HG03060 (cell line): ENCODE data around the gene PFN1.

ENCODE experiments used
- ATAC-seq: cut with Tn5 transposase; IDR thresholded peaks from one replicate; pipeline ENCODE4 v1.9.1; 2021; ENCODE audit warnings: low read depth, moderate number of reproducible peaks; ENCODE audit not compliant: unreplicated experiment

PFN1 gene

GRCh38 chr17:4968486-4969046 is 20.2 kb upstream of the PFN1 start:
- ATAC-seq, result no peak

DNA sequence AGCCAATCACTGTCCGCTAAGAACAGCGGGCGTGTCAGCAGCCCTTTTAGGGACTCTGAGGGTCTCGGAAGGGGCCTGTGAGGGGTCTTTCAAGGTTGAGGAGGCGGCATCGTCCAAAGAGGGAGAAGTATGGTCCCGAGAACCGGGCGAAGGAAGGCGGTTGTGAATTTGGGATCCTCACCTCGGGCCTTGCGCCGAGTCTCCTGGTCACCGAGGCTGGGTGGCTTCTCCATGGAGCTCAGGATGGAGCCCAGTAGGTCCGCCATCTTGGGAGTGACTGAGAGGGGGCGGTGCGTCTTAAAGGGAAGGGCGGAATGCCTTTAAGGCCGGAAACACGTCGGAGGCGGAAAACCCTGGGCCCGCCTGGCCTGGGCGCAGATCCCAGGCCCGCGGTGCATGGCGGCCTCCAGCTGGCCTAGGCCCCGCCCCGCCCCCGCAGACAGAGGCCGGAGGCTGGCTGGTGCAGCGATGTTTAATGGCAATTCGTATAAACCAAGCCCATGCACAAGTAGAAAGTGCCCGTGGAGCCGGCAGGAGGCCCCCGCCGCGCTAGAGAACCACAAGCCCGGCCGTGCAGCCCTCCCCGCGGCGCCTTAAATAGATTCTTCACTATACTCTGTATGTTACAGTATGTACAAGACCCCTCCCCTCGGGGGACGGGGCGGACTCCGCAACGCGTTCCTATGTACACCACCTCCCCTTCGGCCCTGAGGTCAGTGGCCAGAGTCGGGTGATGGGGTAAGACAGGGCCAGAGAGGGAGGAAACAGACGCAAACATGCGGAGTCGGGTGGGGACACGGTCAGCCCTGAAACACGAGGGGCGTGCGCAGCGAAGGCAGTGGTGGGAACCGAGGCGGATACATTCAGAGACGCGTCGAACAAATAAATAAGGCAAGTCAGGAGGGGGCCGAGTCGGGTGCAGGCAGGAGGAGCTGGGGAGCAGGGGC is 19.5 kb upstream of the PFN1 start, which contains the start of gene SPAG7:
SPAG7 (minus strand) TSS at position 279 of the 947 bp plus-strand sequence; CDS start at position 266, 13 bp downstream.
- peak; percentile 48 for ATAC-seq

- peak; percentile 73 for ATAC-seq
Measured at GRCh38 chr17:4966844-4967538, 18.7 kb upstream of the PFN1 start.

DNA sequence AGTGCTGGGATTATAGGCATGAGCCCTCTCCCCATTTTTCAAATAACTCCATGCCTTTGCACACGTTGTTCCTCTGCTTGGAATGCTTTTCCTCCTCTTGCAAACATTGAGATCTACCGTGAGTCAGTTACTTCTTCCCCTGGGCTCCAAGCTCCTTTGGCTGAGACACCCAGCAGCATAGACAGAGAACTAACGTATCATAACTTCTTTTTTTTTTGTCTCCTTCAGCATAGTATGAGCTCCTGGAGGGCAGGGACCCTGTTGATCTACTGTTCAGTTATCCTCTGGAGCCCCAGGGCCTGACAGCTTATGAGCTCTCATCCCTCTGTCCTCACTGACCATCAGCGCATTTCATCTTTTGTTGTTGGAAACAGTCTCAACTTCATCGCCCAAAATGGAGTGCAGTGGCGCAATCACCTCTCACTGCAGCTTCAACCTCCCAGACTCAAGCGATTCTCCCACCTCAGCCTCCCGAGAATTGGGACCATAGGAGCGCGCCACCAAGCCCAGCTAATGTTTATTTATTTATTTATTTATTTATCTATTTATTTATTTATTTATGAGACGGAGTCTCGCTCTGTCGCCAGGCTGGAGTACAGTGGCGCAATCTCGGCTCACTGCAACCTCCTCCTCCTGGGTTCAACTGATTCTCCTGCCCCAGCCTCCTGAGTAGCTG is 17.1 kb upstream of the PFN1 start:
- ATAC-seq, result no peak

- no peak for ATAC-seq
Measured at GRCh38 chr17:4960279-4960922, 12.1 kb upstream of the PFN1 start.

- ATAC-seq, result no peak
Measured at GRCh38 chr17:4959261-4959965, 11.1 kb upstream of the PFN1 start.

DNA sequence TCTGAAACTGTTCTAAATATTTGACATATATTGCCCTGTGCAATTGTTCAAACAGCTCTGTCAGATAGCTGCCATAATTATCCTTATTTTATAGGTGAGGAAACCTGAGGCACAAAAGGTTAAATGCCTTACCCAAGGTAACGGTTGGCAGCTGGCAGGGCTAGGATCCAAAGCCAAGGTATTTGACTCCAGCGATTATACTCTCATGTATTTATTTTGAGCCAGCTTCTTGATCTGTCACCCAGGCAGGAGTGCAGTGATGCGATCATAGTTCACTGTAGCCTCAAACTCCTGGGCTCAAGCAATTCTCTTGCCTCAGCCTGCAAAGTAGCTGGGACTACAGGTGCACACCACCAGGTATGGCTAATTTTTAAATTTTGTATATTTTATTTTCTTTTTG is 9.8 kb upstream of the PFN1 start:
- no peak for ATAC-seq

DNA sequence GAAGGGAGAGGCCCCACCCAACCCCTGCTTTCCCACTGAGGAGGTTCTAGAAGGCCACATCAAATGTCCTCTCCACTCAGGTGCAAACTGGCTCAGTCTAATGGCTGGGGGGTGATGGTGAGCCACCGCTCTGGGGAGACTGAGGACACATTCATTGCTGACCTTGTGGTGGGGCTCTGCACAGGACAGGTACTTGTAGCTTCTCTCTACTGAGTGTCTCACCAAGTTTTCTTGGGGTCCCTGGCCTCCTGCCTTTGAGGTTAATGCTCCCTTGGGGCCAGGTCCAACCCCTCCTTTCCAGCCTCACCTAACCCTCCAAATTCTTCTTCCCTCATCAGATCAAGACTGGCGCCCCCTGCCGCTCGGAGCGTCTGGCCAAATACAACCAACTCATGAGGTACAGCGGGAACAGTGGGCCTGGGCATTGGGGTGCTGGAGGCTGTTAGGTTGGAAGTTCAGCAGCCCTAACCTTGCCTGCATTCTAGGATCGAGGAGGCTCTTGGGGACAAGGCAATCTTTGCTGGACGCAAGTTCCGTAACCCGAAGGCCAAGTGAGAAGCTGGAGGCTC is 8.2 kb upstream of the PFN1 start:
- ATAC-seq, result no peak

- no peak for ATAC-seq
Measured at GRCh38 chr17:4955091-4955490, 6.8 kb upstream of the PFN1 start.

GRCh38 chr17:4953451-4953961 is 5.2 kb upstream of the PFN1 start:
- ATAC-seq, result no peak

DNA sequence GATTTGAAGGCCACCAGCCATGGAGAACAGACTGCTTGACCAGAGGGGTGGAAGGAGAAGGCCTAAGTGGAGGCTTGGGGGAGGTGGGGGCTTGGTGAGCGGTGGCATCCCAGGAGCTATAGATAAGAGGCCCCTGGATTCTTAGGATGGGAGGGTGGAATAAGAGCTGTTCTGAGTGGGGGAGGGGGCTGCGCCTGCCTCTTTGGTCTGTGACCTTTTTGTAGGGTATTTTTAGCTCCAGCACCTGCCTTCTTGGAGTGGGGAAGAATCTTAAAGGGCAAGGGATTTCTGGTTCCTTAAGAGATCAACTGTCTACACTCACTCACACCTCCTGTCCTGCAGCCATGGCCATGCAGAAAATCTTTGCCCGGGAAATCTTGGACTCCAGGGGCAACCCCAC is 3.2 kb upstream of the PFN1 start:
- ATAC-seq, result no peak

GRCh38 chr17:4950746-4951204 is 2.4 kb upstream of the PFN1 start, which contains the start of gene ENO3:
ENO3 (plus strand) TSS chr17:4951119; CDS start chr17:4951830, 711 bp downstream.
- no peak for ATAC-seq

DNA sequence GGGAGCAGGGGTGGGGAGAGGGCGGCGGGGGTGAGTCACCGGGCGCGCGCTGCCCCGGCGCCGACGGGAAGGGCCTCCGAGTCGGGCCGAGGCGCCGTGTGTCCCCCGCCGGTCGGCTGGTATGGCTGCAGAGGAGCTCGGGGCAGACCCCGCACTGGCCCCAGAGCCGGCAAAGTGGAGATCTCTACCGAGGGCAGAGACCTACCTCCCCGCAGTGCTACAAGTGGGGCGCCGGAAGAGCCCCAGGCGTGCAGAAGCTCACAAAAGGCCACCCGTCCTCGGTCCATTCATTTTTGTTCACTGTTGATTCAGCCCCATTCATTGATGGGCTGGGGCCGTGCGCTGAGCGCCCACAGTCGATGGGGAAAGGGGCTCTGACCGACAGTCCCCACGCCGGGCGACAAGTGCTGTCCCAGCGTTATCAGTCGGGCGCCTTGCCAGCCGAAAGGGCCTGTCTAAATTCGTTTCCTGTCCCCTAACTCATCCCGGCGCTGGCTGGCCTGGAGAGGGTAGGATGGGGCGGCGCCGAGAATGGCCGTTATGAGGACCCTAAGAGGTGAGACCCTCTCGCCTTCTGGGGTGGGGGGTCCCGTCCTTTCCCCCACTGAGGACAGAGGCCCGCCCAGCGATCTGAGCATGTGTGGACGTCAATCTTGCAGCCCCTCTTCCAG is 1.9 kb upstream of the PFN1 start:
- no peak for ATAC-seq

- peak; percentile 29 for ATAC-seq
Measured at GRCh38 chr17:4949321-4950074, 1.2 kb upstream of the PFN1 start.

DNA sequence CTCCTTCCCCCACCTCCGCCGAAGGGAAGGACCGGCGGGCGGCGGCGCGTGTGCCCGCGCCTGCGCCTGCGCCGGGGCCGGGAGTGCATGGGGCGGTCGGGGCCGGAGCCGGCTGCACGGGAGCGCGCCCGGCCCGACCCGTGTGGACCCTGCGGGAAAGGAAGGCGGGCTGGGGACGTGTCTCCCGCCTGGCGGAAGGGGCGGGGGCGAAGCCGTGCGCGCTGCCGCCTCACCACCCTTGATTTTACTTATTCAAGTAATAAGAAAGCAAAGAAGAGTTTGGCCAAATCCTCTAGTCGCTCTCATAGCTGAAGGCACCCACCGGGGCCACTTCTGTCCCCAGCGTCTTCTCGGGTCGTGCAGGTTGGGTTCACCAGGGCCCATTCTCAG is 596 bp upstream of the PFN1 start:
- no peak for ATAC-seq

- no peak for ATAC-seq
Measured at GRCh38 chr17:4947411-4948165, 742 bp downstream of the PFN1 start.

- no peak for ATAC-seq
Measured at GRCh38 chr17:4947010-4947410, 1.3 kb downstream of the PFN1 start.
